Cerebellar cortex (tissue), 1 donor: ENCODE measurements around the gene MARVELD1.
"Not testable (repeated sequence)": the region's sequence is repeated elsewhere in the genome, so short reads cannot be mapped to it uniquely, and the experiment has no call there.

Source experiments
- DNase-seq: peaks from one replicate; pipeline ENCODE4 v3.0.0-alpha.2; 2015; ENCODE audit warnings: low spot score

The MARVELD1 gene

GRCh38 chr10:97690133-97690532 is 23.4 kb upstream of the MARVELD1 start:
- DNase-seq: no peak

- not testable (repeated sequence) for DNase-seq
Measured at GRCh38 chr10:97698072-97698655, 15.4 kb upstream of the MARVELD1 start.

GRCh38 chr10:97701438-97702069 is 12.0 kb upstream of the MARVELD1 start:
- DNase-seq: peak; percentile 80

- no peak for DNase-seq
Measured at GRCh38 chr10:97703398-97704067, 10.0 kb upstream of the MARVELD1 start.

GRCh38 chr10:97704341-97704740 is 9.2 kb upstream of the MARVELD1 start:
- no peak for DNase-seq

GRCh38 chr10:97705006-97705670 is 8.4 kb upstream of the MARVELD1 start:
- DNase-seq: no peak

- DNase-seq: no peak
Measured at GRCh38 chr10:97707134-97707861, 6.2 kb upstream of the MARVELD1 start.

GRCh38 chr10:97708167-97708566 is 5.4 kb upstream of the MARVELD1 start:
- DNase-seq: no peak

GRCh38 chr10:97708976-97709946 is 4.3 kb upstream of the MARVELD1 start:
- peak; percentile 72 for DNase-seq

GRCh38 chr10:97711640-97712572 is 1.6 kb upstream of the MARVELD1 start:
- no peak for DNase-seq

GRCh38 chr10:97713826-97714400 is 383 bp downstream of the MARVELD1 start:
- peak; percentile 65 for DNase-seq

- DNase-seq: peak; percentile 69
Measured at GRCh38 chr10:97714401-97715258, 1.1 kb downstream of the MARVELD1 start.

GRCh38 chr10:97715259-97715874 is 1.8 kb downstream of the MARVELD1 start:
- no peak for DNase-seq

- no peak for DNase-seq
Measured at GRCh38 chr10:97717627-97718026, 4.1 kb downstream of the MARVELD1 start.

- DNase-seq: no peak
Measured at GRCh38 chr10:97718178-97718577, 4.6 kb downstream of the MARVELD1 start.

- DNase-seq: no peak
Measured at GRCh38 chr10:97718659-97719142, 5.2 kb downstream of the MARVELD1 start.

GRCh38 chr10:97719602-97720001 is 6.1 kb downstream of the MARVELD1 start:
- DNase-seq: no peak
